NCI-H1694 (cell line): Measurements from ENCODE around the gene RFX7.

Experiments used
- DNase-seq: peaks from one replicate; lab custom pipeline; 2025; lab: John Stamatoyannopoulos, UW

RFX7 gene

GRCh38 chr15:56126409-56126808 lies 117.3 kb downstream of the RFX7 start:
- DNase-seq = no peak

GRCh38 chr15:56124391-56124790 lies 119.3 kb downstream of the RFX7 start:
- no peak for DNase-seq

- DNase-seq = no peak
Measured at GRCh38 chr15:56105855-56106254, 137.8 kb downstream of the RFX7 start.

- DNase-seq = no peak
Measured at GRCh38 chr15:56102441-56102840, 141.2 kb downstream of the RFX7 start.

GRCh38 chr15:56099311-56099710 lies 144.4 kb downstream of the RFX7 start:
- DNase-seq = no peak

GRCh38 chr15:56098195-56098863 lies 145.3 kb downstream of the RFX7 start:
- DNase-seq = no peak

GRCh38 chr15:56095406-56095805 lies 148.3 kb downstream of the RFX7 start:
- DNase-seq = no peak

- no peak for DNase-seq
Measured at GRCh38 chr15:56094171-56094570, 149.5 kb downstream of the RFX7 start.

GRCh38 chr15:56088389-56088788 lies 155.3 kb downstream of the RFX7 start:
- no peak for DNase-seq

GRCh38 chr15:56086566-56086965 lies 157.1 kb downstream of the RFX7 start:
- no peak for DNase-seq

- DNase-seq = no peak
Measured at GRCh38 chr15:56082263-56082761, 161.4 kb downstream of the RFX7 start.

- DNase-seq = no peak
Measured at GRCh38 chr15:56077081-56077480, 166.6 kb downstream of the RFX7 start.

GRCh38 chr15:56076640-56077039 lies 167.0 kb downstream of the RFX7 start:
- DNase-seq = peak; percentile 63

- DNase-seq = no peak
Measured at GRCh38 chr15:56074481-56075265, 169.0 kb downstream of the RFX7 start.

- no peak for DNase-seq
Measured at GRCh38 chr15:56064152-56064551, 179.5 kb downstream of the RFX7 start.

- no peak for DNase-seq
Measured at GRCh38 chr15:56059716-56060115, 184.0 kb downstream of the RFX7 start.

- DNase-seq = no peak
Measured at GRCh38 chr15:56058986-56059385, 184.7 kb downstream of the RFX7 start.

- DNase-seq = no peak
Measured at GRCh38 chr15:56056626-56057025, 187.1 kb downstream of the RFX7 start.

- no peak for DNase-seq
Measured at GRCh38 chr15:56053046-56053400, 190.7 kb downstream of the RFX7 start.

GRCh38 chr15:56052395-56053045 lies 191.2 kb downstream of the RFX7 start:
- DNase-seq = no peak

GRCh38 chr15:56051676-56052075 lies 192.0 kb downstream of the RFX7 start:
- DNase-seq = no peak

GRCh38 chr15:56049577-56049976 lies 194.1 kb downstream of the RFX7 start:
- DNase-seq = no peak

- DNase-seq = no peak
Measured at GRCh38 chr15:56047354-56047753, 196.3 kb downstream of the RFX7 start.
